DMS79 treated with DMSO at 0.1 percent for 48 hours (cell line): ENCODE results near the gene KRTAP12-2.
"Not testable (repeated sequence)": the region's sequence is repeated elsewhere in the genome, so short reads cannot be mapped to it uniquely, and the experiment has no call there.

Source experiments
- DNase-seq: peaks from one replicate; lab custom pipeline; 2025; lab: John Stamatoyannopoulos, UW

The KRTAP12-2 gene

DNA sequence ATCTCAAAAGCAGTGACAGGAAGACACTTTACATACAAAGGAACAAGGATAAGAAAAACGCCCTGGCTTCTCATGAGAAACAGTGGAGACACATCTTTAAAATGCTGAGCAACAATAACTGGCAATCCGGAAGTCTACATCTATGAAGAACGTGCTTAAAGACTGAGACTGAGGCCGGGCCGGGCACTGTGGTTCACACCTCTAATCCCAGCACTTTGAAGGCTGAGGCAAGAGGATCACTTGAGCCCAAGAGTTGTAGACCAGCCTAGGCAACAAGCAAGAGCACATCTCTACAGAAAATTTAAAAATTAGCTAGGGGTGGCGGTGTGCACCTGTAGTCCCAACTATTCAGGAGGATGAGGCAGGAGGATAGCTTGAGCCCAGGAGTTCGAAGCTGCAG, 17.4 kb upstream of the KRTAP12-2 start:
- no peak for DNase-seq

- peak; percentile 65 for DNase-seq
Measured at GRCh38 chr21:44682580-44683151, 15.9 kb upstream of the KRTAP12-2 start.

- DNase-seq: peak; percentile 96
Measured at GRCh38 chr21:44681861-44682579, 15.3 kb upstream of the KRTAP12-2 start, which contains the start of gene KRTAP12-1. Gene KRTAP12-1 (minus strand): TSS chr21:44682163. CDS start chr21:44682123, 40 bp downstream.

DNA sequence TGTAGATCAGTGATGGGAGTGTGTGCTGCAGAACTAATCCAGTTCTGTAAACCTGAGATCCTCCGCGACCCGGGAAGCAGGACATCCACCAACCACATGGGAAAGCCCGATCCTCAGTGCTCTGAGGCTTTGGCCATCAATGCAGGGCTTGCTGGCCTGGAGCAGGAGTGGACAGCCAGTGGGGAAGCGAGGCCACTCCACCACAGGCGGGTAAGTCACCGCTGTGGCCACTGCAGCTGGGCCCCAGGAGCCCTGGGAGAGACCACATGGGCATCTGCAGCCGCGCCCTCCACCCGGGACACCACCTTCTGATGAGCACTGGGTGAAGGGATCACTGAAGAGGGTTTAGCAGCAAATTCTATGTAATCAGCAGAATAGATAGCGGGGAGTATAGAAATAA, 14.4 kb upstream of the KRTAP12-2 start:
- no peak for DNase-seq

DNA sequence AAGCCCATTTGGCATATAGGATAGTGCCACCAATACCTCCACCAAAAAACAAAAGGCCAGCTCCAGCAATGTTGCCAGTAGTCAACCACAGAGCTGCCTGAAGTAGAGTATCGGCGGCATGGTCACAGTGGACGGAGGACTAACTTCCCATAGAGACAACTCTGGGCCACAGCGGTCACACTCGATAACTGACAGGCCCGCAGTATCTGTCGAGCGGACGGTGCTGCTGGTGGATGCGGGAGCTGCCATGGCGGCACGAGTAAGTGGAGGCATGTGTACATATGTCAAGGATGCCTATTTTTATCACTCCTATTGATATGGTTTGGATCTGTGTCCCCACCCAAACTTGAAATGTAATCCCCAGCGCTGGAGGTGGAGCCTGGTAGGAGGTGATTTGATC, 11.2 kb upstream of the KRTAP12-2 start:
- DNase-seq: no peak

GRCh38 chr21:44671911-44672310, 5.2 kb upstream of the KRTAP12-2 start:
- no peak for DNase-seq

- no peak for DNase-seq
Measured at GRCh38 chr21:44670642-44671432, 4.1 kb upstream of the KRTAP12-2 start.

- DNase-seq: no peak
Measured at GRCh38 chr21:44667612-44668011, 885 bp upstream of the KRTAP12-2 start.

DNA sequence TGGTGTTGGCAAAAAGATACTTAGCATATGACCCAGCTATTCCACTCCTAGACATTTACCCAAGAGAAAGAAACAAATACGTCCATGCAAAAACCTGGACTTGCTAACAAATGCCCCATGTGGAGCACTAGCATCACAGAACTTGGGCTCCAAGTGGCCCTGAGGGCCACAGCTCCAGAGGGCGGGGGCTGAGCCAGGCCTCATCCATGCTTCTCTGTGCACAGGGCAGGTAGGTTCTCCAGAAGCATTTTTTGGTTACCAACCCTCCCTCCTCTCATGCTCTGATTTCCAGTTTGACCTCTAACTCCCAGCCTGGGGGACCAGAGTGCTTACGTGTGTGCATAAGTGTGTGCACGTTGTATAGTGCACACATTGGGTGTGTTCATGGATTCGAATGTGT, 2.0 kb downstream of the KRTAP12-2 start:
- DNase-seq: no peak

GRCh38 chr21:44661567-44661966, 5.2 kb downstream of the KRTAP12-2 start:
- not testable (repeated sequence) for DNase-seq

DNA sequence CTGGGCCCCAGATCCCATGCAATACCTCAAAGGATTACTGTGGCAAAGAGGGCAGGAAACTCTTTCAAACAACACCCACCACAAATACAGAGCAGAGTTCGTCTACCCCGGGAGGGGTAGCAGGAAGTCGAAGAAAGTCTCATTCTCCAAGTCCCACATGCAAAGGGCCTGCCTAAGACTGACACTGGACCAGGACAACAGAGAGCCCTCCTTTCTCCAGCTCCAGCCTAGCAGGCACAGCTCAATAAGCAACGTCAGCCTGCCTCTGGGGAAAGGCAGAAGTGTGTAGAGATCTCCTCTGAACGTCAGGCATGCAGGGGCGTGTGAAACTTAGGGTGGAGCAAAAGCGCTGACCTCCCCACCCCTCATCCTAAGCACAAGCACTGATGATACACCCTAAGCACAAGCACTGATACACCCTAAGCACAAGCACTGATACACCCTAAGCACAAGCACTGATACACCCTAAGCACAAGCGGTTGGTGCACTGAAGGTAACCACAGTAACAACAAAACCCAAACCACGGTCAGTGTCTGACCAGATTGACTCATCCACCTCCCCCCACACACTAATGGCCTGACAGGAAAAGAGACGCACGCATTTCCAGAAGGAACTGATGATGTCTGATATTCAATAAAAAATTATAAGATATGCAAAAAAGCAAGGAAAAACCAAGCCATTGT, 7.7 kb downstream of the KRTAP12-2 start:
- DNase-seq: no peak

DNA sequence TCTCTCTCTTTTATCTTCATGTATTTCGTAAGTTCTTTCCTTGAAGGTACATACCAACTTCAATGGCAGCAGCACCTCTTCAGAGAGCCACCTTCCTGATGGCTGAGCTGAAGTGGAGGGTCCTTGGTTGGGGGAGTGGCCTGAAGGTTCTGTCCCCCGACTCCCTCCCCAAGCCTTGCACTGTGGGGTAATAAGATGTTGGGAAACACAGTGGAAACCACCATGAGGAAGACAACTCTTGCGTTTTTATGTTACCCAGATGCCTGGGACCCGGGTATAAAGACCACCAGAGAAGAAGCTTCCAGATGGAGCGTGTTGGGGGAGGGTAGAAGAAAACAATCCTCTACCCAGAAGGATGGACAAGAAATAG, 8.2 kb downstream of the KRTAP12-2 start:
- no peak for DNase-seq

DNA sequence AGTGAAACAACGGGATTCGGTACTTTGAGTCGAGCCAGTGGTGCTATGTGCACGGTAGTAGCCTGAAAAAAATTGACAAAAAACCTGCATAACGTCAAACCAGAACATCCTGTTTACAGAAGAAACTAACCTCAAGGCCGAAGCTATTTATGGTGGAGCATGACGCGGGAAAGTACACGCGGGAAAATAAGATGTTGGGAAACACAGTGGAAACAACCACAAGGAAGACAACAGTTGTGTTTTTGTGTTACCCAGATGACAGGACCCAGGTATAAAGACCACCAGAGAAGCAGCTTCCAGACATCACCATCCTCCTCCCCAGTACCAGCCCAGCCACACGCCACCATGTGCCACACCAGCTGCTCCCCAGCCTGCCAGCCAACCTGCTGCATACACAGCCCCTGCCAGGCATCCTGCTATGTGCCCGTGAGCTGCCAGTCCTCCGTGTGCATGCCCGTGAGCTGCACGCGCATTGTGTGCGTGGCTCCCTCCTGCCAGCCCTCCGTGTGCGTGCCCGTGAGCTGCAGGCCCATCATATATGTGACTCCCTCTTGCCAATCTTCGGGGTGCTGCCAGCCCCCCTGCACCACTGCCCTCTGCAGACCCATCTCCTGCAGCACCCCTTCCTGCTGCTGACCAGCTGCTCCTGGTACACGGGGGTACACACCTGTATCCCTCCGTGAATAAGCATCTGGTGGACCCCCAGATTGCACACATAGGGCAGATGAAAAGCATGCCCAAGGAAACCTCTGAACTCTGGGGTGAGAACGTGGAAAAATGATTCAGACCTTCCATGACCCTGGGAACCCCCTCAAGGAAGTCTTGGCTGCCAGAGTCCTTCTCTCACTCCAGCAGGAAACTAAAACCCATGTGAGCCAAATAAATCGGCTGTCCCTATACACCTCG, 8.8 kb downstream of the KRTAP12-2 start, which contains the start of gene KRTAP12-3:
KRTAP12-3 (plus strand) TSS at position 298 of the 906 bp plus-strand sequence; CDS start at position 346, 48 bp downstream.
- no peak for DNase-seq

- DNase-seq: no peak
Measured at GRCh38 chr21:44656868-44657267, 9.9 kb downstream of the KRTAP12-2 start.

DNA sequence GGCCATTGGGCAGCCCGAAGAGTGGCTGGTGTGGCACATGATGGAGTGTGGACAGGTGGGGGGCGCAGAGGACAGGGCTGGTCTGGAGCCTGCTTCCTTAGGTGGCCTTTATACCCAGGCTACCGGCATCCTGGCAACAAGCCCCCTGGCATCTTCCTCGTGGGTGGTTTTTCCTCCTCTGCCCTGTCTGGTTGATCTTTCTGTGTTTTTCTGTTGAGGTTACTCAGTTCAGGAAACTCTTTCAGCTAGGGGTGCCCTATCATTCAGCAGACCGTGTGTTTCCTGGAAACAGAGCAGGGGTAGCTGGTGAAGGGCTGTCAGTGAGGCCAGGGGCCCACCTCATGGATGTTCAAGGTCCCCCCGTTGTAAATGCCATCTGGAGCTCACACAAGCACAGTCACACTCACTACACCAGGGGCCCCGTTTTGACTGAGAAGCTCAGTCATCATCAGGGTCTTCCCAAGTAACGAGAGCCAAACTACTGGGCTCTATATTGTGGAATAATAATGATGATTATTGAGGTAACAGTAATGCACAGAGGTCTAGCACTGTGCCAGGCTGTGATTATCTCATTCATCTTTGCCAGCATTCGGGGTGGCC, 12.1 kb downstream of the KRTAP12-2 start, which contains the start of gene KRTAP12-4:
KRTAP12-4 (minus strand) TSS at position 84 of the 600 bp plus-strand sequence; CDS start at position 39, 45 bp downstream.
- DNase-seq: no peak

DNA sequence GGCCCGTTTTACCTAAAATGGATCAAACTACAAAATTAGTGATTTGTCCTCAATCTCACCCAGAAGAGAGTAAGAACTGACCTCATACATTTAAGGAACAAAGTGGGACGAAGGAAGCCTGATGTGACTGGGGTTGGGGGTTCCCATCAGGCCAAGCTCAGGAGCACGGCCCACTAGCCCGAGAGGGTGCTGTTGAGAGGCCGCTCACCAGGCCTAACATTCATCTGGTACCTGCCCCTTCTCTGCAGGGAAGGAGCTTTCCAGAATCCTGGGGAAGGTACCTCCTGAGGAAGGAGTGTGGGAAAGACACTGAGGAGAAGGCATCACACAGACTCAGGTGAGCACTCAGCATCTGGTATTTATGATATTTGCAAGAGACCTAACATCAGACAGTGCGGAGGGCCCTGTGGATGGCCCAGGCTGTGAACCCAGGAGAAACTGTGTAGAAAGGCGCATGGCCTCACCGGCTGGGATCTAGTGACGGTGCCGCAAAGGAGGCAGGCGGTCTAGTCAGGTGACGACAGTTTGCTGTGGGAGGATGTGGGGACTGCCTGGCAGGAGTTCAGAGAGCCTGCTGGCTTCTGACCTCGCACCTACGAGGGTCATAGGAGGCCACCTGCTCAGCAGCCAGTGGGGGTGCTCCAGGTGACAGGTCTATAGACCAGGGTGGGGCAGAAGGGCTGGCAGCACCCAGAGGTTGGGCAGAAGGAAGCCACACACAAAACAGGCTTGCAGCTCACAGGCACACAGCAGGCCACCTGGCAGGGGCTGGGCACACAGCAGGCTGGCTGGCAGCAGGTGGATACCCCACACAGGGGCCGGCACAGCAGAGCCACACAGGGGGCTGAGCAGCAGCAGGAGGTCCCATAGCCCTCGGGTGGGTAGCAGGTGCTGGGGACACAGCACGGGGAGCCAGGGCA, 12.8 kb downstream of the KRTAP12-2 start:
- peak; percentile 7 for DNase-seq

DNA sequence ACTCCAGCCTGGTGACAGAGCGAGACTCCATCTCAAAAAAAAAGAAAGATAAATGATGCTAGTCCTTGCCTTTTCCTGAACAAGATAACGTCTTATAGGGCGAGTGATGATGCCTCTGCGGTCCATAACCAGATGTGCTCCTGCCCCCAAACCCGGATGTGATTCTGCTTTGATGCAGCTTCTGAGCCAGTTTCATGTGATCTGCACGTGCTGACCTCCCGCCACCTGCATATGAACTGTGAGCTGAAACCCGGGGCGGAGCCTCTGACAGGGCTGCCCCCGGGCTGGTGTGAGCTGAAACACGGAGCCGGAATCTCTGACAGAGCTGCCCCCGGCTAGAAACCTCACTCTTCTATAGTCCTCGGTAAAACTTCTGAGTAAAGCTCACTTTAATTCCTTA, 13.6 kb downstream of the KRTAP12-2 start:
- DNase-seq: no peak

- no peak for DNase-seq
Measured at GRCh38 chr21:44650973-44651675, 15.6 kb downstream of the KRTAP12-2 start.
